Activated T-helper 2 cell treated with anti-CD3 and anti-CD28 coated beads, Interferon-gamma antibody, Interleukin-2, Interleukin-4, amounts not matched to agents 10 μg/mL and 5 μg/mL and 100 μg/mL, durations not matched to agents 14 hours and 24 hours and 36 hours (primary cell): ENCODE data around the gene PLIN5. TPM values are rescaled to one million over a fixed set of nuclear protein-coding genes. Genes with fewer than 3 reads are reported as not detected.
"Not testable (repeated sequence)": the region's sequence is repeated elsewhere in the genome, so short reads cannot be mapped to it uniquely, and the experiment has no call there.

Experiments used
- DNase-seq: peaks from one replicate; pipeline ENCODE4 v3.0.0; 2021; ENCODE audit warnings: low spot score
- H3K27ac Mint-ChIP-seq: one replicate; pipeline ENCODE4 v1.8.0; 2021; ENCODE audit warnings: mixed read lengths
- H3K27me3 Mint-ChIP-seq: one replicate; pipeline ENCODE4 v1.8.0; 2021; ENCODE audit warnings: low read depth, mixed read lengths
- H3K36me3 Mint-ChIP-seq: one replicate; pipeline ENCODE4 v1.8.0; 2021; ENCODE audit warnings: low read depth, mixed read lengths
- H3K4me1 Mint-ChIP-seq: one replicate; pipeline ENCODE4 v1.8.0; 2021; ENCODE audit warnings: low read depth, mixed read lengths
- H3K4me3 Mint-ChIP-seq: one replicate; pipeline ENCODE4 v1.8.0; 2021; ENCODE audit warnings: low read depth, mild to moderate bottlenecking, moderate library complexity, mixed read lengths
- H3K9me3 Mint-ChIP-seq: one replicate; pipeline ENCODE4 v1.8.0; 2021; ENCODE audit warnings: mixed read lengths
- intact Hi-C: fragments of 100-400 bp; cut with micrococcal nuclease; formaldehyde crosslinking; loops from one replicate; pipeline ENCODE4 v1.15.1; 2023
- total RNA-seq: library from RNA; stranded (reverse); gene quantifications from 2 replicates; pipeline ENCODE4 v1.2.3, GENCODE V29; 2022

The PLIN5 gene
- total RNA-seq, 1 donor from 2014 or later, result 0.27 TPM

- Mint-ChIP-seq H3K4me1 (no peaks in the 10 kb centered on the region), H3K27me3 (peaks cover 34% of the 10 kb centered on the region), H3K4me3 (no peak overlapping the region), H3K9me3 (no peaks in the 10 kb centered on the region), H3K36me3 (no peaks in the 10 kb centered on the region), H3K27ac (no peak overlapping the region)
- intact Hi-C loops, result loop anchor here (1.0 kb wide), 1 partner anchor 60 kb away; no protein-coding TSS in a partner anchor
- peak; percentile 43 for DNase-seq
Measured at GRCh38 chr19:4576016-4576933, 41.3 kb upstream of the PLIN5 start.

GRCh38 chr19:4575267-4576015 is 40.4 kb upstream of the PLIN5 start:
- no peak overlapping the region for H3K4me3 Mint-ChIP-seq
- no peak for DNase-seq
- intact Hi-C loops, result loop anchor here (1.0 kb wide), 1 partner anchor 61 kb away; no protein-coding TSS in a partner anchor
- no peaks in the 10 kb centered on the region for H3K9me3 Mint-ChIP-seq
- H3K4me1 Mint-ChIP-seq, result no peaks in the 10 kb centered on the region
- H3K27me3 Mint-ChIP-seq, result peaks cover 34% of the 10 kb centered on the region
- H3K36me3 Mint-ChIP-seq, result no peaks in the 10 kb centered on the region
- no peak overlapping the region for H3K27ac Mint-ChIP-seq

- Mint-ChIP-seq H3K36me3 (no peaks in the 10 kb centered on the region), H3K9me3 (no peaks in the 10 kb centered on the region), H3K27ac (no peak overlapping the region), H3K27me3 (peaks cover 18% of the 10 kb centered on the region), H3K4me3 (no peak overlapping the region), H3K4me1 (no peaks in the 10 kb centered on the region)
- DNase-seq, result no peak
- intact Hi-C loops, result no loop called here
Measured at GRCh38 chr19:4573682-4574081, 38.7 kb upstream of the PLIN5 start.

GRCh38 chr19:4571305-4571917 is 36.4 kb upstream of the PLIN5 start:
- H3K36me3 Mint-ChIP-seq, result no peaks in the 10 kb centered on the region

GRCh38 chr19:4570916-4571304 is 35.9 kb upstream of the PLIN5 start:
- Mint-ChIP-seq H3K27ac (no peak overlapping the region), H3K4me3 (no peak overlapping the region), H3K27me3 (peaks cover 8% of the 10 kb centered on the region), H3K36me3 (no peaks in the 10 kb centered on the region), H3K4me1 (no peaks in the 10 kb centered on the region), H3K9me3 (no peaks in the 10 kb centered on the region)
- intact Hi-C loops, result no loop called here
- no peak for DNase-seq

More at GRCh38 chr19:4571305-4571917, 36.4 kb upstream of the PLIN5 start:
- no peak for DNase-seq
- Mint-ChIP-seq H3K27ac (no peak overlapping the region), H3K4me3 (no peak overlapping the region), H3K27me3 (peaks cover 13% of the 10 kb centered on the region), H3K9me3 (no peaks in the 10 kb centered on the region), H3K4me1 (no peaks in the 10 kb centered on the region)
- intact Hi-C loops, result no loop called here

GRCh38 chr19:4570402-4570801 is 35.4 kb upstream of the PLIN5 start:
- H3K27ac Mint-ChIP-seq, result no peak overlapping the region
- peaks cover 7% of the 10 kb centered on the region for H3K27me3 Mint-ChIP-seq
- H3K9me3 Mint-ChIP-seq, result no peaks in the 10 kb centered on the region
- no peaks in the 10 kb centered on the region for H3K36me3 Mint-ChIP-seq
- no peak for DNase-seq
- no peaks in the 10 kb centered on the region for H3K4me1 Mint-ChIP-seq
- no peak overlapping the region for H3K4me3 Mint-ChIP-seq
- intact Hi-C loops, result no loop called here

- Mint-ChIP-seq H3K4me1 (no peaks in the 10 kb centered on the region), H3K36me3 (no peaks in the 10 kb centered on the region), H3K4me3 (no peak overlapping the region), H3K27me3 (peaks cover 2% of the 10 kb centered on the region), H3K27ac (no peak overlapping the region), H3K9me3 (no peaks in the 10 kb centered on the region)
- intact Hi-C loops, result no loop called here
- no peak for DNase-seq
Measured at GRCh38 chr19:4568886-4569285, 33.9 kb upstream of the PLIN5 start.

- intact Hi-C loops, result no loop called here
- no peaks in the 10 kb centered on the region for H3K27me3 Mint-ChIP-seq
- peak; percentile 46 for DNase-seq
- H3K4me3 Mint-ChIP-seq, result no peak overlapping the region
- no peaks in the 10 kb centered on the region for H3K4me1 Mint-ChIP-seq
- no peaks in the 10 kb centered on the region for H3K9me3 Mint-ChIP-seq
- H3K27ac Mint-ChIP-seq, result no peak overlapping the region
- no peaks in the 10 kb centered on the region for H3K36me3 Mint-ChIP-seq
Measured at GRCh38 chr19:4567584-4568071, 32.6 kb upstream of the PLIN5 start.

GRCh38 chr19:4566402-4567051 is 31.5 kb upstream of the PLIN5 start:
- Mint-ChIP-seq H3K4me1 (no peaks in the 10 kb centered on the region), H3K36me3 (no peaks in the 10 kb centered on the region), H3K4me3 (no peak overlapping the region), H3K27me3 (no peaks in the 10 kb centered on the region), H3K27ac (no peak overlapping the region), H3K9me3 (no peaks in the 10 kb centered on the region)
- intact Hi-C loops, result no loop called here
- no peak for DNase-seq

- H3K9me3 Mint-ChIP-seq, DNase-seq: not testable (repeated sequence)
Measured at GRCh38 chr19:4563562-4563961, 28.5 kb upstream of the PLIN5 start.

GRCh38 chr19:4562085-4562484 is 27.1 kb upstream of the PLIN5 start:
- intact Hi-C loops, H3K27ac Mint-ChIP-seq, DNase-seq, H3K9me3 Mint-ChIP-seq, H3K4me3 Mint-ChIP-seq, H3K27me3 Mint-ChIP-seq, H3K4me1 Mint-ChIP-seq, H3K36me3 Mint-ChIP-seq: not testable (repeated sequence)

More at GRCh38 chr19:4563562-4563961, 28.5 kb upstream of the PLIN5 start:
- H3K36me3 Mint-ChIP-seq, H3K27ac Mint-ChIP-seq, intact Hi-C loops, H3K27me3 Mint-ChIP-seq, H3K4me3 Mint-ChIP-seq, H3K4me1 Mint-ChIP-seq: not testable (repeated sequence)

GRCh38 chr19:4559569-4559968 is 24.5 kb upstream of the PLIN5 start, which contains the start of gene SEMA6B:
TSS of gene SEMA6B (minus strand) at chr19:4559684. CDS start at chr19:4558457, 1,227 bp downstream.
- Mint-ChIP-seq H3K27ac (no peak within 1 kb of the TSS), H3K4me3 (no peak within 1 kb of the TSS), H3K9me3 (no peaks in the 10 kb centered on the region), H3K27me3 (no peaks in the 10 kb centered on the region), H3K36me3 (no peaks in the 10 kb centered on the region), H3K4me1 (no peaks in the 10 kb centered on the region)
- intact Hi-C loops, result loop anchor here (5.0 kb wide), 1 partner anchor 78 kb away; the partner anchor contains the start of gene TNFAIP8L1
- DNase-seq, result no peak
